ENCODE measurements around the gene PURB. TPM values are rescaled to one million over a fixed set of nuclear protein-coding genes. Genes with fewer than 3 reads are reported as not detected.

The PURB gene
- total RNA-seq, 1 donor from 2014 or later, result 33.2 TPM

GRCh38 chr7:44899443-44899842 lies 14.1 kb upstream of the PURB start:
- H3K9me3 Mint-ChIP-seq, result no peaks in the 10 kb centered on the region
- DNase-seq (ENCODE audit: low spot score in 2 of 2, unreplicated experiment in 2 of 2), result no peak
- peaks cover 15% of the 10 kb centered on the region for H3K27me3 Mint-ChIP-seq (ENCODE audit: low read depth)
- no peak overlapping the region for H3K4me3 Mint-ChIP-seq
- TF ChIP-seq CTCF (IDR thresholded peaks at IDR 0.05; ENCODE audit: unreplicated experiment), result no peak
- H3K36me3 Mint-ChIP-seq, result no peaks in the 10 kb centered on the region
- H3K4me1 Mint-ChIP-seq, result no peaks in the 10 kb centered on the region
- no peak overlapping the region for H3K27ac Mint-ChIP-seq

- Mint-ChIP-seq H3K27me3 (ENCODE audit: low read depth) (peaks cover 10% of the 10 kb centered on the region), H3K36me3 (no peaks in the 10 kb centered on the region), H3K4me3 (no peak overlapping the region), H3K27ac (no peak overlapping the region), H3K4me1 (no peaks in the 10 kb centered on the region), H3K9me3 (no peaks in the 10 kb centered on the region)
- TF ChIP-seq CTCF (IDR thresholded peaks at IDR 0.05; ENCODE audit: unreplicated experiment), result no peak
- no peak for DNase-seq (ENCODE audit: low spot score in 2 of 2, unreplicated experiment in 2 of 2)
These were observed 12.7 kb upstream of the PURB start for GRCh38 chr7:44898039-44898438.

- no peaks in the 10 kb centered on the region for H3K36me3 Mint-ChIP-seq
- no peak for DNase-seq (ENCODE audit: low spot score in 2 of 2, unreplicated experiment in 2 of 2)
- TF ChIP-seq CTCF (IDR thresholded peaks at IDR 0.05; ENCODE audit: unreplicated experiment), result no peak
- H3K9me3 Mint-ChIP-seq, result no peaks in the 10 kb centered on the region
- H3K27ac Mint-ChIP-seq, result no peak overlapping the region
- peaks cover 10% of the 10 kb centered on the region for H3K27me3 Mint-ChIP-seq (ENCODE audit: low read depth)
- H3K4me3 Mint-ChIP-seq, result no peak overlapping the region
- H3K4me1 Mint-ChIP-seq, result no peaks in the 10 kb centered on the region
These were observed 12.0 kb upstream of the PURB start for GRCh38 chr7:44897309-44897708.

GRCh38 chr7:44894888-44895580 lies 9.7 kb upstream of the PURB start:
- Mint-ChIP-seq H3K9me3 (no peaks in the 10 kb centered on the region), H3K4me3 (no peak overlapping the region), H3K27ac (no peak overlapping the region), H3K4me1 (no peaks in the 10 kb centered on the region), H3K27me3 (ENCODE audit: low read depth) (peaks cover 12% of the 10 kb centered on the region), H3K36me3 (no peaks in the 10 kb centered on the region)
- no peak for DNase-seq (ENCODE audit: low spot score in 2 of 2, unreplicated experiment in 2 of 2)
- TF ChIP-seq CTCF (IDR thresholded peaks at IDR 0.05; ENCODE audit: unreplicated experiment), result no peak

- H3K27me3 Mint-ChIP-seq (ENCODE audit: low read depth), result peaks cover 10% of the 10 kb centered on the region
- no peaks in the 10 kb centered on the region for H3K9me3 Mint-ChIP-seq
- no peak overlapping the region for H3K27ac Mint-ChIP-seq
- no peaks in the 10 kb centered on the region for H3K36me3 Mint-ChIP-seq
- TF ChIP-seq CTCF (IDR thresholded peaks at IDR 0.05; ENCODE audit: unreplicated experiment), result no peak
- DNase-seq (ENCODE audit: low spot score in 2 of 2, unreplicated experiment in 2 of 2), result no peak
- H3K4me3 Mint-ChIP-seq, result no peak overlapping the region
- no peaks in the 10 kb centered on the region for H3K4me1 Mint-ChIP-seq
These were observed 8.4 kb upstream of the PURB start for GRCh38 chr7:44893710-44894234.

All from mesothelial cell of epicardium (in vitro differentiated cells).